Hematopoietic multipotent progenitor cell (in vitro differentiated cells): Measurements from ENCODE around the gene IFNE. TPM values are rescaled to one million over a fixed set of nuclear protein-coding genes. Genes with fewer than 3 reads are reported as not detected.

Experiments
- DNase-seq, 3 donors: peaks; one replicate each; pipeline ENCODE4 v3.0.0-alpha.2; 2011 to 2015; ENCODE audit warnings: low read depth in 2 of 3, low spot score in 2 of 3
- small RNA-seq: library from RNA; depleted of rRNA; stranded (forward); fragments of <200 nt; gene quantifications from one replicate; pipeline ENCODE3, GENCODE V24; 2012
- total RNA-seq: library from RNA; depleted of rRNA; stranded (reverse); fragments of >200 nt; gene quantifications from one replicate; pipeline ENCODE4 v1.2.3, GENCODE V29; 2012

Gene IFNE
- total RNA-seq, 1 donor, result not detected

- DNase-seq, result peak in 1 of 3 donors; percentile 37
These were observed 49.3 kb downstream of the IFNE start for GRCh38 chr9:21432672-21433425.

Small RNAs within 50 kb of the gene (small RNA-seq; reads per million reads assigned to genes)
- gene MIR31, result 1.2 reads per million, percentile 44 among the genes with 10 or more reads in this experiment
- gene RF00157, result not detected

Other genes starting within 250 kb of the IFNE start
- not detected for gene IFNA14, start 242.3 kb downstream of the IFNE start, total RNA-seq
- not detected for gene IFNA5, start 177.0 kb downstream of the IFNE start, total RNA-seq
- 22.6 TPM for gene KLHL9, start 146.9 kb downstream of the IFNE start, total RNA-seq
- gene IFNA6, start 131.4 kb downstream of the IFNE start, total RNA-seq, result not detected
- not detected for gene IFNA13, start 114.3 kb downstream of the IFNE start, total RNA-seq
- not detected for gene IFNA2, start 96.9 kb downstream of the IFNE start, total RNA-seq
- not detected for gene IFNA8, start 73.2 kb downstream of the IFNE start, total RNA-seq
- not detected for gene IFNA1, start 41.9 kb downstream of the IFNE start, total RNA-seq